GOT3 (cell line): ENCODE data around the gene MACF1.
"Not testable (repeated sequence)": the region's sequence is repeated elsewhere in the genome, so short reads cannot be mapped to it uniquely, and the experiment has no call there.

Experiments
- DNase-seq: peaks from one replicate; lab custom pipeline; 2025; ENCODE audit warnings: mixed read lengths; lab: John Stamatoyannopoulos, UW

The MACF1 gene

GRCh38 chr1:39462074-39462473 is 257.6 kb downstream of the MACF1 start:
- no peak for DNase-seq

DNA sequence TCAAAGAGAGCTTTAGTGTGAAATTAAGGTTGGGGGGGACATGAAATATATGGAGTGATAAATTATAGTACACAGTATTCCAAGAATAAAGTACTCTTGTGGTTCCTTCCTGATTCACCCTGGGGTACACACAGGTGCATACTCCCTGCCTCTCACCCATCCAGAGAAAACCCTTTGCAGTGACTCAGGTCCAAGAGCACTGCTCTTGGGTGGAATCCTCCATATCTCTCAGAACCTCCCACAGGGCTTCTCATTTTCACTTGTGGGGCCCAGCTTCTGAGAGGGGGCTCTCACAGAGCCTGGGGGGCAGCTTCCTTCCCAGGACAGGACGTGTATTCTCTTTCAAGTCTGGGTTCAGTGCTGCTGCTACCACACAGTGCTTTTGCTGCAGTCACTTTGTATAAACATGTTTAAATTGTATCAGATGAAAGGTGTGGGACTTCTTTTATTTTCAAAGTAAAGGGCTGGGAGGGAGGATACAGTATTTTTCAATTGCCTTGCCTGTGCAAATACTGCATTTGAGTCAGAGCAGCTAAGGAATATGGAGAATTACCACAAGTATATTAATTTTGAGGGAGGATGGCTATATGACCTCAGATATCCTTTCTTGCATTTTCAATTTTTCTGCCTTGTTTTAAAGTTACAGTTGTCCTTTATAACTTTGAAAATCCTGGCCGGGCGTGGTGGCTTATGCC is 262.1 kb downstream of the MACF1 start:
- DNase-seq = no peak

DNA sequence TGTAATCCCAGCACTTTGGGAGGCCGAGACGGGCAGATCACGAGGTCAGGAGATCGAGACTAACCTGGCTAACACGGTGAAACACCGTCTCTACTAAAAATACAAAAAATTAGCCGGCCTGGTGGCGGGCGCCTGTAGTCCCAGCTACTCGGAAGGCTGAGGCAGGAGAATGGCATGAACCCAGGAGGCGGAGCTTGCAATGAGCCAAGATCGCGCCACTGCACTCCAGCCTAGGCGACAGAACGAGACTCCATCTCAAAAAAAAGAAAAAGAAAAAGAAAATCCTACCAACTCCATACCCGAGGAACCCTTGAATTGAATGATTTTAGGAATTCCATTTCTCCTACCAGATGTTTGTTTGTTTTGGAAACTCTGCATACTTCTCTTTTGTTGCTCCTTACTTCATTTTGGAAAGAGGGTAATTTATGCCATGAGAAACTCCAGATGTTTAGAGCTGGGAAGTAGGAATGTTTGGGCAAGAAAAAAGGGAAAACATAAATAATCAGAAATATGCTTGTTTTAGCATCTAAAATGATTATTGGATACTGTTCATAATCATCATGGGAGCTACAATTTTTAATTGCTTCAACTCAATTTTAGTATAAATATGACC is 262.7 kb downstream of the MACF1 start:
- DNase-seq = not testable (repeated sequence)

- no peak for DNase-seq
These were observed 264.7 kb downstream of the MACF1 start for GRCh38 chr1:39469150-39469549.

GRCh38 chr1:39470040-39470439 is 265.5 kb downstream of the MACF1 start:
- DNase-seq = no peak

- no peak for DNase-seq
These were observed 268.3 kb downstream of the MACF1 start for GRCh38 chr1:39472826-39473225.

GRCh38 chr1:39473324-39473723 is 268.8 kb downstream of the MACF1 start:
- no peak for DNase-seq

DNA sequence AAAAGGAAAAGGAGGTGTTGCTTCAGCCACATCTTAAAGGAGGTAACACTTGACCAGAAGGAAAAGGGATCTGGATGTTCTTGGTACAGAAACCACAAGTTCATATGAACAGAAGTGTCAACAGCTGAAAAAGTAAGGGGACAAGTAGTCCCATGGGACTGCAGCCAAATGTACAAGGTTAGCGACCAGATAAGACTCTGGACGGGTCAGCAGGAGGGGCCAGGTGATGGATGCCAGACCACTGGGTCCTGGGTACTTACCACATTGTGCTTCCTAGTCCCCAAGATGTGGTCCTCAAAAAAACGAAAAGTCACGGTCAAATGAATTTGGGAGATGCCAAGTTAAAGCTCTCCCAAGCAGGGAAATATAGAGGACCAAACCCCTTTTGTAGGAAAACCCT is 270.3 kb downstream of the MACF1 start:
- no peak for DNase-seq

DNA sequence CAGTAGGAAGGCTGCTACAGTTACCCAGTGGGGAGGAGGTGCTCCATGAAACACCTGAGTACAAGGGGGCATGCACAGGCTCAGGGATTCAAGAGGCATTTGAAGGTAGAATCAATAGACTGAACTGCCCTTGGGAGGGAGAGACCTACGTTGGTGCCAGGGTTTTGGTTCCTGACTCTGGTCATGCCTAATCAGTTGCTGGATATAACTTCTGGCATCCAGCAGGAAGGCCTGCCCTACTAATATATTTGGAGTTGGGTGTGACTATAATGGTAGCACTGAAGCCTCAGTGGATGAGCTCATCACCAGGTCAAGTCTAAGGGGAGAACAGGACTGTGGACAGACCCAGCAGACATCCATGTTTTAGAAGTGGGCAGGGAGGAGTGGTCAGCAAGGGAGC is 271.1 kb downstream of the MACF1 start:
- not testable (repeated sequence) for DNase-seq

GRCh38 chr1:39478126-39478915 is 273.8 kb downstream of the MACF1 start:
- DNase-seq = no peak

- DNase-seq = no peak
These were observed 276.8 kb downstream of the MACF1 start for GRCh38 chr1:39481289-39481688.

DNA sequence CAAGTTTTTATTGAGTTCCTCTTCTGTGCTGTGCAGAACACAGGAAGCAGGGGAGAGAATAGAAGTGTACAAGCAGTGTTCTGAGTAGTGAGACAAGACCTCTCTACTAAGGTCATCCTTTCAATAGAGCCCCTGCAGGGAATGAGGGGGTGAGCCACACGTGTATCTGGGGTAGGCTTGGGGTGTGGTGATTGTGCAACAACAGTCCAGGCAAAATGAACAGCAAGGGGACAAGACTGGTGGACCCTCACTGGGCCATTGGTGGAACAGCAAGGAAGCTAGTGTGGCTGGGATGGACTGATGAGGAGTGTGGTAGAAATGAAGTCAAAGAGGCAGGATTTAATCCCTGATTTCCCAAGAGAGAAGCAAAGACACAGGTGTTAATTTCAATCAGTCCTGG is 278.8 kb downstream of the MACF1 start:
- no peak for DNase-seq

DNA sequence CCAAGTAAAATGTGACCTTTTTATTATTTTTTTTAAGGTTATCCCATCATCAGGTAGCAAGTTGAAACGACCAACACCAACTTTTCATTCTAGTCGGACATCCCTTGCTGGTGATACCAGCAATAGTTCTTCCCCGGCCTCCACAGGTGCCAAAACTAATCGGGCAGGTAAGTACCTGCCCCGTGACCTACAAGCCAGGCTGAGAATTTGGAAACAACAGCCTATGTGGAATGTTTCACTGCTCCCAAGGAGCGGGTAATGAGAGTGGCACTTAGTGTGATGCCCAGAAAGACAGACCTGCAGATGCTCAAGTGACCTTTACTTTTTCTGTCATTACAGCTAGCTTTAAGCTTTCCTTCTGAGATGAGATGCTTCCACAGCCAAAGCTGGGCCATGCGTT is 280.1 kb downstream of the MACF1 start:
- no peak for DNase-seq

DNA sequence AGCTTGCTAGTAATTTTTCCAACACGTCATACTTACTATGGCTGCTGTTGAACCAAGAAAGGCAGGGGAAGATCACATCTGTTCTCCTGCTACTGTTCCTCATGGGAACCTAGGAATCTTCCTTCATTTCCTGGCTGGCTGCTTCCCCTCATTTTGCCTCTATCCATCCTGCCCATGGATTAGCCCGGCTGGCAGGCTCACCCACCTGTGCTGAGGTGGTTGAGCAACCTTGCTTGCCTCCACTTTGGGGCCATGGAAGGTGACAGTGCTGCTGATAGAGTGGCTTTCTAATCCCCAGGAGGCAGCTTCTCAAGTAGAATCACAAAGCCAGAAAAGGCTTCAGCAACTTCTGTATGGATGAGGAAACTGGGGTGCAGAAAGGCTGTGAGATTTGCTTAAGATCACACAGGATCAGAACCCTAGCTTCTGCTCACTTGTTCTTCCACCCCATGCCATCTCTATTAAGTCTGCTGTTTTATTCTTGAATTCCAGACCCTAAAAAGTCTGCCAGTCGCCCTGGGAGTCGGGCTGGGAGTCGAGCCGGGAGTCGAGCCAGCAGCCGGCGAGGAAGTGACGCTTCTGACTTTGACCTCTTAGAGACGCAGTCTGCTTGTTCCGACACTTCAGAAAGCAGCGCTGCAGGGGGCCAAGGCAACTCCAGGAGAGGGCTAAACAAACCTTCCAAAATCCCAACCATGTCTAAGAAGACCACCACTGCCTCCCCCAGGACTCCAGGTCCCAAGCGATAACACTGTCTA is 280.7 kb downstream of the MACF1 start:
- DNase-seq = no peak

DNA sequence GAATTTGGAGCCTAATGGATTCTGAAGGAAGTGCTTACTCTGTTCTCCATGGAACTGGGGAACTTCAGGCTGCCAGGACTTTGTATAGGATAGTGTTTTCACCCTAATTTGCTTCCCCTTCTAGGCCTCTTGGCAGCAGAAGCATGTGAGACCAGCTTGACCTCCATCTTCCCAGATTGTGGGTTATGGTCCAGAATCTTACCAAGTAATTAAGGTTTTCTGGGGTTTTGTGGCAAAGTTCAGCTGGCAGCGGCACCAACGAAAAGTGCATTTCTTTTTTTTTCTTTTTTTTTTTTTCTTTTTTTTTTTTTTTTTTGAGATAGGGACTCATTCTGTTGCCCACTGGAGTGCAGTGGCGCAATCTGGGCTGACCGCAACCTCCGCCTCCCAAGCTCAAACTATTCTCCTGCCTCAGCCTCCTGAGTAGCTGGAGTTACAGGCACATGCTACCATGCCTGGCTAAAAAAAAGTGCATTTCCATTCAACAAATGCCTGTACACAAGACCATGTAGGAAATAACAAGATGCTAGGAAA is 283.6 kb downstream of the MACF1 start:
- no peak for DNase-seq

DNA sequence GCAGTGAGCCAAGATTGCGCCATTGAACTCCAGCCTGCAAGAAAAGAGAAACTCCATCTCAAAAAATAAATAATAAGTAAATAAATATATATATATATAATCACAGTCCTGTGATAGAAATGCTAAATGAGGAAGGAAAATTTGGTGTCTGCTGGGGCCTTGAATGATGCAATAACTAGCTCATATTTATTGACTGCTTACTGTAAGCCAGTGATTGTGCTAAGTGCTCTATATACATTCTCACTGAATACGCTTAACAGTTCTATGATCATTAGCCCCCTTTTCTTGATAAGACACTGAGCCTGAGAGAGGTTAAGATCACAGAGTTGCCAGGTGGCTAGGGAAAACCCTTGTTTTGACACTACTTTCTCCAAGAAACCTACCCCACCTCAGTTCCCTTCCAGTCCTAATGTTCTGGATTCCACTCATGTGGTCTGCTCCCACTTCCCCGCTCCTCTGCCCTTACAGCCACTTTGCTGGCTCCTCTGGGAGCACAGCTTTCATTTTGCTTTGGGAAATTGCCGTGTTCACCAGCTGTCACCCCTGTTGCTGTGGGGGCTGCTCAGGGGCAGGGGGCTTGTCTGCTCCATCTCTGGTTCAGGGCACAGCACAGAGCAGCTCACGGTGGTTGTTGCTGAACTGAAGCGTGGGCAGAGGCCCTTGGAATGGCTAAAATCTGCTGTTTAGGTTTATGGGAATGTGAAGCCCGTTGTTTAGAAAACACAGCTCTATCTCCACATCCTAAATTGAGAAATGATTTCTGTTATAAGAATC is 284.5 kb downstream of the MACF1 start:
- no peak for DNase-seq

DNA sequence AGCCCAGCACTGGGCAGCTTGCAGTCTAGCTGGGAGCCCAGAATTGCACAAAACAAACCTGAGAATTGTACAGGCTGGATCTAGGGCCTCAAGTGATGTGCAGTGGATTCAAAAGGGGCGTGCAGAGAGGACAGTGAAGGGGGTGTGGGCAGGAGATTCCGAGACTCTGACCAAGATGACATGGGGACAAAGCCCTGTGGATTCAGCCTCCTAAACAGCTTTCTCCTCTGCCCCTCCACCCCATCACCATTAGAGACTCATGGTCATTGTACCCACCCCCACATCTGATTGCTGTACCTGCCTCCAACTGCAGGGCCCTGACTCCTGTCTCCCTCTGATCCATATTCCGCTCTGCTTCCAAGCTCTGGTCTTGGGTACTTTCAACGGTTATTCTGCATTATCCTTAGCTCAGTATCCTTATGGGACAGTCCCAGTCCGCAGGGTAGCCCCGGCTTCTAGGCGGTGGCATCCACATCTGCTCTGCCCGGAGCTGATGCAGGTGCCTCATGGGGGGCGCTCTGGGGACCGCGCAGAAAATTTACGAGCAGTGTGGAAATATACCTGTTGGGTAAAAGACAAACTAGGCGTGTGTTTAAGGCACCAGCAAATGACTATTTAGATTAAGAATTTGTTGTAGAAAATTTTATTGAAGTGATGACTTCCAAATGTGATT is 285.2 kb downstream of the MACF1 start:
- no peak for DNase-seq

DNA sequence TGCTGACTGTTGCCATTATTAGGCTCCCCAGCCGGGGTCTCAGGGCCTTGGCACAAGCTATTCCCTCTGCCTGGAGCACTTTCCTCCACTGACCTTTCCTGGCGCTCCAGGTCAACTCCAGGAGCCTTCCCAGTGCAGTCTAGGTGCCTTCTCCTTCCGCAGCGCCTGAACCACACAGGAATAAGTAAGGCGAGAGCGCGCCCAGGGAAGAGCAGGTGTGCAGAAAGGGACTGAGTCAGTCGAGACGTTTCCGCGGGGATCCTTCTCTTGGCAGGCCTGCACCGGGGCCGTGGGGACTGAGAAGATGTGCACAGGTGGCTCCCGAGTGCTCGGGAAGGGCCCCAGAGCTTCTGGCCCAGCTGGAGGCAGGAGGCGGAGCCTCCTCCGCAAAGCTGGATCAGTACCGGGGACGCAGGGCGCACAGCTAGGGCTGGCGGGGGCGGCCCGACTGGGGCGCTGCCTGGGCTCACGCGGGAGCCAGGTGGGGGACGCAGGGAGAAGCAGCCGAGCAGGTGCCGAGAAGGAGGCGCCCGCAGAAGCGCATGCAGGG is 286.2 kb downstream of the MACF1 start:
- no peak for DNase-seq

DNA sequence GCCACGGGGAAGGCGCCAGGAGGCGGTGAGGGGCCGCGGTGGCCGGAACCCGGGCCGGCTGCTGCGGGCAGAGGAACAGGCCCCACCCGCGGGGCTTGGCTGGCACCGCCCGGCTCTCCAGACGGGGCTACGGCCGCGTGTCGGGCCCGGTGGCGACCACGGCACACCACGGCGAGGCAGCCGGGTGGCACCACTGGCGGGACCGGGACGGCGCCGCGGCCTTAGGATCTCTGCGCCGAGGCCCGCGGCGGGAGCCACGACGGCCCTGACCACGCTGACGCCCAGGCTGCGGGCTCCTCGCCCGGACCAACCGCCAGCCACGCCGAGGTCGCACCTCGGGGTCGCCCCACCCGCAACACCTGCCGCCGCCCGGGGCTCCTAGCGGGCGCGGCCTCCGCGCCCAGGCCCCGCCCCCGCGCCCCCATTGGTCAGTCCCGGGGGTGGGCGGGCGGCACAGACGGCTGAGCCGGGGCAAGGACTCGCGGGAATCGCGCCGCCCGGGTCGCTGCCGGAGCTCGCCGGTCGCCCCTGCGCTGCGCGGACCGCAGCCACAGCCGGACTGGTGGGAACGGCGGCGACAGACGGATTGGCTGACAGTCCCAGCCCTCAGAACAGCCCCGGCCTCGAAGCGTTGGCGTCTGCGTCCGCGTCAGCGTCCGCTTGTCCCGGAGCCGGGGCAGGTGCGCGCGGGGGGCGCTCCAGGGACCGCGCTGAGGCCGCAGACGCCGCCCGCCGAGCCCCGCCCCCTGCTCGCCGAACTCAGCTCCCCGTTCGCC is 286.8 kb downstream of the MACF1 start, which contains the start of gene BMP8A:
Gene BMP8A (plus strand): TSS at position 491 of the 776 bp plus-strand sequence. CDS start 356 bp downstream, outside the sequence.
- DNase-seq = no peak
